EH (cell line): ENCODE results near the gene ZNF471.

Source experiments
- DNase-seq: peaks from one replicate; pipeline ENCODE4 v3.0.0-alpha.2; 2015; ENCODE audit warnings: low read depth

The ZNF471 gene

DNA sequence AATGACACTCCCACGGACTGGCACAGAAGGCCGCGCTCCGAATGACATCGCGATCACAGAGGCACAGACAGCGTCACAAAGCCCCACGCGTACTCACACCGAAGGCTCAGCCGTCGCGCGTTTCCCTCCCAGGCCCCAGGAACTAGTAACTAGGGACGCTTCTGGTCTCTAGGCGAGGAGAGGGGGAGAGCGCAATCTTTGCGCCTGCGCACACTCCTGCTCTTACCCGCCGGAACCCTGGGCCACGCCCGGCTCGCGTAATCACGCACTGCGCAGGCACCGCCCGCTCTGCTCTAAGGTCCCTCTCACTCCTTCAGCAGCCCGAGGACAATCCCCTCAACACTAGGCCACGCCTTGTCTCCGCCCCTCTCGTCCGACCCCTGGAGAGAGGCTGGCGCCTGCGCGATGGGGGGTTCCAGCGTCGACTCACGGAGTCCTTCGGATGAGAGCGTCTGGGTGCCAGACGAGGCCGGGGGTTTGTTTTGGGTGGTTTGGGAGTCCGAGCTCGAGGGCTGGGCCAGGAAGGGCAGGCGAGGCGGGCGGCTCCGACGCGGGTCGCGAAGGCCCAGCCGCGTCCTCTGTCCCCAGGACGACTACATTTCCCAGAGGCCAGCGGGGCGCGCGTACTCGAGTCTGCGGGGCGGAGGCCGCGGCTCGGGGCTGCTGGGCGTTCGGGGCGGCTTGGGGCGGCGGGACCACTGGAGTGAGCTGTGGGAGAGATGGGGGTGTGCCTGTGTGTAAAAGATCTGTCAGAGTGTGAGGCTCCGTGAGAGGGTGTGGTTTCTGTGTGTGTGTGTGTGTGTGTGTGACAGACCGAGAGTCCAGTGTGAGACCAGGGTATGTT, at the start of gene ZNF471:
ZNF471 (plus strand) TSS at position 410 of the 844 bp plus-strand sequence. CDS start 3,717 bp downstream, outside the sequence.
- peak; percentile 98 for DNase-seq

DNA sequence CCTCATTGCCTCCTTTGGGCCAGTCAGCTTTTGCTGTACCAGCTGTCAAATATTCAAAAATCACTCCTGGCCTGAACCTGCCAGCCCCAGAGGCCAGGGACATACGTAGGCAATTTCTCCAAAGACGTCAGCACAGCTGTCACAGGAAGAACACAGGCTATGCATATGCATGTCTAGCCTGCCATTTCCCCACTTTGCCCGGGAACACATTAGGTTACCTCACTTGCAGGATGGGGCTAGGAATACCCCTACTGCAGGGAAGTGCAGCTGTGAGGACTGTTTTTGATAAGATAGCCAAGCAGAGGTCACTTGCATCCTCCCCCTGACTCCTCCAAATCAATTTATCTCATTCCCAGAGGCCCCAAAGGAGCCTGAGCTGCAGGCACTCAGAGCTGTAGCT, 33.3 kb upstream of the ZNF471 start:
- no peak for DNase-seq

DNA sequence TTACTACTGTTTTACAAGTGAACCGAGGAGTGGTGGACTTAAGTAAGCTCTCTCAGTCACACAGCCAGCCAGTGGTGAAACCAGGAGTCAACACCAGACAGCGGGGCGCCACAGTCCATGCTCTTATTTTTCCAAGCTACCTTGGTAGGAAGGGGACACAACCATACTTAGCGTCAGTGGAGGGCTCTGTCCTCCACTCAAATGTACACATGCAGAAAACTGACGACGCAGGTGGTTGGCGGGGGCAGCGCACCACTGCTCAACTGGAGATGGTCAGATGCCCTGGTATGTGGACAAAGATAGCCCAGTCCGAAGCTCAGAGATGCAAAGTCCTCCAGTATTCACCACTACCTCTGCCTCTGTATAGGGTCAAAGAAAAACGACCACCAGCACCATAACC, 31.6 kb upstream of the ZNF471 start:
- no peak for DNase-seq

DNA sequence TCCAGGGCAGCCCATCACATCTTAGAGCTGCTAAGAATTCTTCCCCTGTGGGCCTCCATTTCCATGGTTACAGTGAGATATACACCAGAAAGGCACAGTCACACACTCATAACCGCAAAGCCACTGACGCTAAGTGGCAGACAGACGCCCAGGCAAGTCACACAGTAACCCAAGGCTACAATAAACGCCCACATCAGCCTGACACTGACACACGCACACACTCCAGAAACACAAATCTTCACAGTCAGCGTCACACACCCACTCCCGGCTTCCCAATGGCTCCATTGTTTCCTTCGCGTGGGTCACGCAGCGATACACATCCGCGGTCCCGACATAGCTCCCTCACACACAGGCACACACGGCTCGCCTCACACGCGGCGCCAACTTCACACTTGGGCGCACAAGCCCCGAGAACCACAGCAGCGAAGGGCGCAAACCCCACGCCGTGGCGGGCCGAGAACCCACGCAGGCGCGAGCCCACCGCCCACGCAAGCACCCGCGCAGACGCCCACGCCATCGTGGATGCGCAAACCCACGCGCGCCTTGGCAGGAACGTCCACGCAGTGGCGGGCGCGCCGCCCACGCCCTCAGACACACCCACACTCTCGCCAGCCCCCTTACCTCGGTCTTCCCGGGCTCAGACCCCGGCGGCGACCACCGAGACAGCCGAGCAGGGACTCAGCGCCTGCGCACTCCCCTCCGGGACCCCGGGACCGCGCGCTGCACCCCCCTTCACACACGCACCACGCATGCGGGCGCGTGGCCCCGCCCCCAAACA, 30.8 kb upstream of the ZNF471 start, which contains the start of gene ZNF667:
ZNF667 (minus strand) TSS at position 695 of the 778 bp plus-strand sequence. CDS start 14,975 bp downstream, outside the sequence.
- DNase-seq, result peak; percentile 47

DNA sequence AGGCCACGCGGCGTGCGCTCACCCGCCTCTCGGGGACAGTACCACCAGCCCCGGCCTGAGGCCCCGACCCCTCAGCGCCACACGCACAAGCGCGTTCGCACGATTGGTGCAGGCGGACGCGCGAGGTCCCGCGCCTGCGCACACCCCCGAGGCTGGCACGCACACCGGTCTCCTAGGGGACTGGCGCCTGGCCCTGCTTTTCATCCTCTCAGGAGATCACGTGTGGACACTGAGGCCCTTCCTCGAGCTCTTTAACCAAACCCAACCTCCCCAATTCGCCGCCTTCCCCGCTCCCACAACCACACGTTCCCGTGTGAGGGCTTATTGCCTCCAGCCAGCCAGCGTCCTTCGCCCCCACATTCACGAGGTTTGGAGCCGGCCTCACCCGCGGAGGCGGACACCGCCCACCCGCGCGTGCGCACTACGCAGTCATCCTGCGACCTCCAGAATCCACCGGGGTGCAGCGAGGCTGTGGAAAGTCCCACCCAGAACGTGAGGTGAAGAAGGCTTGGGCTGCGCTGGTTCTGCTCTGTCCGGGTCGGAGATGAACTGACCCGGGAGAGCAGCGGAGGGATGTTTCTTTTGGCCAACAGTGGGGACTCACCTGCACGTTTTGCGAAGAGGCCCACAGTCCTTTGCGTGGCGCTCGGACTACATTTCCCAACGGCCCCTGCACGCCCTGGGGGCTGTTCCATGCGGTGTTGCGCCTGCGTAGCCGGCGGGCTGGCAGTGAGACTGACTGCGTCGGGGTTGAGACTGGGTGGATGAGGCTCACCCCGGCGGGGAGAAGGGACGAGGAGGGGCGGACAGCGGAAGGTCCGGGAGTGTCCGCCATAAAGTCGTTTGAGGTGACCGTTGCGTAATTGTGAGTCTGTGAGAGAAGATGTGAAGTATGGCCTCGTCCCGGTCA, 30.0 kb upstream of the ZNF471 start:
- DNase-seq, result peak; percentile 89

DNA sequence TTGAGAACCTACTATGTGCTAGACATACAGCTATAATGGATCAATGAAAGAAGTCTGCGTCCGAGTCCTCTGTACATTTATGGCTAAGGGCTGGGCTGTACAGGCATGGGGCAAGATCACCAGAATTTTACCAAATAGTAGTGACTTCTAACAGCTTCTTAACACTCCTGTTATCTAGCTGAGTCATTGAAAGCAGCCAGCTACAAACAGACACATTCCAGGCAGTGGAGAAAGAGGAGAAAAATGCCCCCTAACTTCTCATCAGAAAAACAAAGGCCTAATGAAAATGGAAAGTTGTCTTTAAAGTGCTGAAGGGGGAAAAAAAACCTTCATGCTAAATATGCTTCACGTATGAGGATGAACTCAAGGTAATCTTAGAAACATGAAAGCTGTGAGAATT, 16.3 kb upstream of the ZNF471 start:
- no peak for DNase-seq

DNA sequence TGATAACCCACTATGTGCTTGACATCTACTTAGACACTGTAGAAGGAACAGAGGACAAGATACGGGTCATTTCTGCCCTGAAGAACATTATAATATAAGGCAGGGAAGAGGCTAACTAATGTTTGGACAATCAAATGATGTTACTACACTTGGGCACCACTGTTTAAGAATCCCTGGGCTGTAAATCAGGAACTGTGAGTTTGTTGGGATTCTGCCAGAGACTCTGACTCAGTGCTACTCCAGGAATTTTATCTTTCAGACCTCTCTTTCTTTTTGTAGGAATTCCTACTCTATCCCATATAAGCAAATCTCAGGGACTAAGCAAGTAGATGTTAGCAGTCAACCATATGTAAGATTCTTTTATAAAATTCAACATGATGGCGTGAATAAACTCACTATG, 3.1 kb upstream of the ZNF471 start:
- DNase-seq, result peak; percentile 48

DNA sequence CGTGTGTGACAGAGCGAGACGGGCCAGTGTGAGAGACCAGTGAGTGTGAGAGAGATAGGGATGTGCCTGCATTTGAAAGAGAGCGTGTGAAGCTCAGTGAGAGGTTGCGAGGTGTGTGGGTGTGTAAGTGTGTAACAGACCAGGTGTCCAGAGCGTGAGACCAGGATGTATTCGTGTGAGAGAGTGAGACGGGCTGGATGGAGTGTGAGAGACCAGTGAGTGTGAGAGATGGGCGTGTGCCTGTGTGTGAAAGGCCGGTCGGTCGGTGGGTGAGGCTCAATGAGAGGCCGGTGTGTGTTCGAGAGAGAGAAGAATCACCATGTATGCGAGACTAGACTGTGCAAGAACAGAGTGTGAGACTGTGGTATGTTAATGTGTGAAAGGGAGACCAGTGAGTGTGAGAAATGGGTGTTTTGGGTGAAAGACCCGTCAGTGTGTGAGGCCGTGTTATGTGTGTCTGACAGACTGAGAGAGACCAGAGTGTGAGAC, 679 bp downstream of the ZNF471 start:
- no peak for DNase-seq

DNA sequence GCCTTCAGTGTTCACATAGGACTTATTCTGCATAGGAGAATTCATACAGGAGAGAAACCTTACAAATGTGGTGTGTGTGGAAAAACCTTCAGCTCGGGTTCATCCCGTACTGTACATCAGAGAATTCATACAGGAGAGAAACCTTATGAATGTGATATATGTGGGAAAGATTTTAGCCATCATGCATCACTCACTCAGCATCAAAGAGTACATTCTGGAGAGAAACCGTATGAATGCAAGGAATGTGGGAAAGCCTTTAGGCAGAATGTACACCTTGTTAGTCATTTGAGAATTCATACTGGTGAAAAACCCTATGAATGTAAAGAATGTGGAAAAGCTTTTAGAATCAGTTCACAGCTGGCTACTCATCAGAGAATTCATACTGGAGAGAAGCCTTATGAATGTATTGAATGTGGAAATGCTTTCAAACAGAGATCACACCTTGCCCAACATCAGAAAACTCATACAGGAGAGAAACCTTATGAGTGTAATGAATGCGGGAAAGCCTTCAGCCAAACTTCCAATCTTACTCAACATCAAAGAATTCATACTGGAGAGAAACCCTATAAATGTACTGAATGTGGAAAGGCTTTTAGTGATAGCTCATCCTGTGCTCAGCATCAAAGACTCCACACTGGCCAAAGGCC, 17.7 kb downstream of the ZNF471 start:
- no peak for DNase-seq

DNA sequence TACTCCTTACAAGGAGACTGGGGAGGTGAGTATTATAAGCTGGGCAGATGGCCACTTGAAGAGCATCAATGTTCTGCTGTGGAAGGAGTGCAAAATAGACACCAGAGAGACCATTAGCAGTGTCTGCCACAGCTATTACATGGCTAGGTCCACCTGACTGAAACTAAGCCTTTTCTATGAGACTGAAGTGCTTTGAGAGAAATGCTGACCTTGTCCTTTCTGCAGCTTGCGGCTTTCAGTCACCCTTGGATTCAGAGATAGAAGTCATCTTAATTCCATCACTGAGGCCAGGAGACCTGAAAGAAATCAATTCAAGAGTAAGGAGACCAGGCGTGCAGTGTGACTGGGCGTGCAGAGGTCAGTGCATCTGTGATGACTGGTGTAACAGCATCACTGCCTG, 29.8 kb downstream of the ZNF471 start:
- no peak for DNase-seq

DNA sequence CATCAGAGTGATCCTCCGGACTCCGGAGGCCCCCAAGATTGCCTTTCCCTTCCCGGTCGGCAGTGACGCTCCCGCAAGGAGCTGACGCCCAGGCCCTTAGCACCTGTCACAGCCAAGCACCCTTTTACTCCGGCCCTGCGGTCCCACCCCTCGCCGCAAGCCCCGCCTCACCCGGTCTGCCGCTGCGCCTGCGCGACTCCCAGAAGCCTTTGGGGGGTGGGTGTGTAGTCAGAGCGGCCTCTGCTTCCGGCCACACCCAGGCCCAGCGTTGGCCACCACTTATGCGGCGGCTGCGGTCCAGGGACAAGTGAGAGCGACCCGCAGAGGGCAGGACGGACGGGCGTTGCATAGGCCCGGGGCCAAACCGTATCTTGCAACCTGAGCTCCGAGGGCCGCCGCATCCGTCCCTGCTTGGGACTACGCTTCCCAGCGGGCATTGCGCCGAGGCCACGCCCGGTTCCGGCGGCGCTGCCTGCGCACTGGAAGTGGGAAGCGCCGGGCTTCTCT, 30.7 kb downstream of the ZNF471 start:
- DNase-seq, result peak; percentile 90

DNA sequence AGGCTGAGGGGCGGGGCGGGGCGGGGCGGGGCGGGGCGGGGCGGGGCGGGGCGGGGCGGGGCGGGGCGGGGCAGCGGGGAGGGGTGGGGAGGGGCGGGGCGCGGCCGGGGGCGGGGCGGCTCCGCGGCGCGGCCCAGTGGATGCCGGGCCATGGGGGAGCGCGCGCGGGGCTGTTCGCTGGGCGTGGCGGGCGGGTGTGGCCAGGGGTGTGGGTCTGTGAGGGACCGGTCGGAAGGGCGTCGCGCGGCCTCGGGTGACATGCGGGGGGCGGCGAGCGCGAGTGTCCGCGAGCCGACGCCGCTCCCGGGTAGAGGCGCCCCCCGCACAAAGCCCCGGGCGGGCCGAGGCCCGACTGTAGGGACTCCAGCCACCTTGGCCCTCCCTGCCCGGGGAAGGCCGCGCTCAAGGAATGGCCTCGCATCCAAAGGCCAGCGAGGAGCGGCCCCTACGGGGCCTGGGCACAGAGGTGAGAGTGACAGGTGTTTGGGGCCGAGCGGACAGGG, 31.2 kb downstream of the ZNF471 start, which contains the start of gene ZFP28:
ZFP28 (plus strand) TSS at position 188 of the 503 bp plus-strand sequence; CDS start at position 259, 71 bp downstream.
- no peak for DNase-seq

DNA sequence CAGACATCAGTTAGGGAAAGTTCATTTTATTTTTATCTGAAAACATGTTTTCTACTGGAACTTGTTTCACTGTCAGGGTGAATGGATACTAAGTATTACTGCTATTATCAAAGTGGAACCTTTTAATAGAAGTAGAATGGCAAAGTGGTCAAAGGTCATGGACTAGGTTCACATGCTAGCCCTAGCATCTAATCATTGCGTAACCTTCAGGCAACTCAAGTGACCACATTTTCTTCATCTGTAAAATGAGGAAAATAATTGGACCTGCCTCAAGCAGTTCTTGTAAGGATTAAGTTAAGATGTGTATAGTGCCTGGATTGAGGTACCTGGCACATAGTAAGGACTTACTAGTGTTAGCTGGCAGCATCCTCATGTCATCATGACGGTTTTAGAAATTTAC, 36.1 kb downstream of the ZNF471 start:
- no peak for DNase-seq

DNA sequence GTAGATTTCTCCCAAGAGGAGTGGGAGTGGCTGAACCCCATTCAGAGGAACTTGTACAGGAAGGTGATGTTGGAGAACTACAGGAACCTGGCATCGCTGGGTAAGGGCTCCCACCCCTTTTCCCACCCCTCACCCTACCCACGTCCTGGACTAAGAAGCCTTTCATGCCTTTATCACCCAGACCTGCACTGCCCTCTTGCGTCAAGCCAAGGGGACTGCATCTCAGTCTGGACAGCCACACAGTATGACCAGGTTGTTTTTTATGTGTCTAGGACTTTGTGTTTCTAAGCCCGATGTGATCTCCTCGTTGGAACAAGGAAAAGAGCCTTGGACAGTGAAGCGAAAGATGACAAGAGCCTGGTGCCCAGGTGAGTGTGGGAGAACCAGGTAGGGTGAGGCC, 39.9 kb downstream of the ZNF471 start:
- DNase-seq, result no peak

DNA sequence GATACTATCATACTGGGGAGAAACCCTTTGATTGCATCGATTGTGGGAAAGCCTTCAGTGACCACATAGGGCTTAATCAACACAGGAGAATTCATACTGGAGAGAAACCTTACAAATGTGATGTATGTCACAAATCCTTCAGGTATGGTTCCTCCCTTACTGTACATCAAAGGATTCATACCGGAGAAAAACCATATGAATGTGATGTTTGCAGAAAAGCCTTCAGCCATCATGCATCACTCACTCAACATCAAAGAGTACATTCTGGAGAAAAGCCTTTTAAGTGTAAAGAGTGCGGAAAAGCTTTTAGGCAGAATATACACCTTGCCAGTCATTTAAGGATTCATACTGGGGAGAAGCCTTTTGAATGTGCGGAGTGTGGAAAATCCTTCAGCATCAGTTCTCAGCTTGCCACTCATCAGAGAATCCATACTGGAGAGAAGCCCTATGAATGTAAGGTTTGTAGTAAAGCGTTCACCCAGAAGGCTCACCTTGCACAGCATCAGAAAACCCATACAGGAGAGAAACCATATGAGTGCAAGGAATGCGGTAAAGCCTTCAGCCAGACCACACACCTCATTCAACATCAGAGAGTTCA, 46.7 kb downstream of the ZNF471 start:
- no peak for DNase-seq

DNA sequence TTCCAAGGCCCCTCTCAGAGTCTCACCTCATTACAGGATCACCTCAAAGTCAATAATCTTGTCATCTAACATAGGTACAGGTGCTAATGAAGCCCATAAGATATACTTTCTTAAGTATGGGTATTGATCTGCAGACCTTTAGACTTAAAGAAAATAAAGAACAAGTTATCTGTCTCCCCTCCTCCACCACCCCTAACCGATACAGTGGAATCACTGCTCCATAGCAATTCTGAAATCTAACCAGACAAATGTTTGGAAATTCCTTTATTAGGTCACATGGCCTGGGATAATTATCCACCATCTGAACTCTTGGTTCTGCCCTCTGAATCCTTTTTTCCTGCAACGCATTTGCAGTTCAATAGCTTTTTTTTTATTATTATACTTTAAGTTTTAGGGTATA, 55.1 kb downstream of the ZNF471 start:
- no peak for DNase-seq

DNA sequence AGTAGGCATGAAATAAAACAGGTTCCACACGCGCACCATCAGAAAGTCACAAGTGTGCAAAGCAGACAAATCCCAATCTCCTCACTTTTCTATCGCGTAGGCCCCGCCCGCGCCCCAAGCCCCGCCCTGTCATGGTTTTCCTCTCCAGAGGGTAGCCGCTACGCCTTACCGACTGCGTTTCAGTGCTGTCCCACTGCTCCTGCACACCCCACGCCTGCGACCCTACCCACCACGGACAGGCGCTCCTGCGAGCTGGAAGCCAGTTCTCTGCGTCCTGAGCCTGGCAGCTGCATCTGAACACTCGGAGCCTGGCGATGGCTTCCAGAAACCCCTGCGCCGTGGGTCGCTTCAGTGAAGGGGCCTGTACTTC, 59.2 kb downstream of the ZNF471 start:
- peak; percentile 44 for DNase-seq

DNA sequence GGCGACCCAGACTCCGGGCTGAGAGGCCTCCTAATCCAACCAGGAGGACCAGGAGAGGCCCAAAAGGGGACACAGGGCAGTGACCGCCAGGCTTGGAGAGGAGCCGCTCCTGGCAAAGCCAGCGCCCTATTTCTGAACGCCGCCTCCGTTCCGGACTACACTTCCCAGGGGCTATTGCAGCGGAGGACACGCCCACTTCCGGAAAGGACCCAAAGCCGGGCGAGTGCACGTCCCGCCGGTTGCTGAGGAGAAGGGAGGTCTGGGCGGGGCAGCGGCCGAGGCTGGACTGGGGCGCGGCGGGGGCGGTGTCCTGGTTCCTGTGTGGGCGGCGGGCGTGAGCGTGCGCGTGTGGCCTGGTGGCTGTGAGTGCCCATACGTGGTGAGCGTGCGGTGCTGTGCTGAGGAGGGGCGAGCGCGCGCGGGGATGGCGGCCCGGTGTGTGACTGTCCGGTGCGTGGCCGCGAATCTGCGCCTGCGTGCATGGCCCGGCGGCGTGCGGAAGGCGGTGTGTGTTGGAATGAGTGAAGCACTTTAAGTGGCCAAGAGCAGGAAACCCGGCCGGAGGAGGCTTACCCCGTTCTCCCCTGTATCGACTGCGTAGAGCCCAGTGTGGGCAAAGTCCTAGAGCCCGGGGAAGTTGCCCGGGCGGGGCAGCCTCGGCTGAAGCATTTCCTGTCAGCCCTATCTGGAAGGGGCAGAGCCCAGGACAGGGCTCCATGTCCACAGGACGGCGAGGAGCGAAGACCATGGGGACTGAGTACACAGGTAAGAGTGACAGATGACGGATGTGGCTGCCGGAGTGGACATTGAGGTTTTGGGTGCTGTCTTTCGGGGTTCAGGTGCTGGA, 59.8 kb downstream of the ZNF471 start, which contains the start of gene ZNF470:
ZNF470 (plus strand) TSS at position 195 of the 847 bp plus-strand sequence. CDS start 2,844 bp downstream, outside the sequence.
- peak; percentile 93 for DNase-seq

DNA sequence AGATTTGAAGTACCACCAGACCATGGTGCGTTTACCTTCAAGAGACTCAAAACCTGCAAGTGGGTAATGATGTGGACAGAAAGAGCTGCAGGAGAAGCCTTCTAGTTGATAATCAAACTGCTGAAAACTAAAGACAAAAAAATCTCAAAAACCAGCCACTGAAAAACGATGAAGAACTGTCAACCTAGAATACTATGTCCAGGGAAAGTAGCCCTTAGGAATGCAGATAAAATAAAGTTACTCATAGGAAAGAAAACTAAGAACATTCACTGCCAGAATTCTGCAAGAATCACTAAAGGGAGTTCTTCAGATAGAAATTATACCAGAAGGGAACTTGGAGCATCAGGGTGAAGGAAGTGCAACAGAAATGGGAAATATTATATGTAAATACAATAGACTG, 64.9 kb downstream of the ZNF471 start:
- DNase-seq, result no peak
